ENCODE measurements around the gene IFRD2. TPM values are rescaled to one million over a fixed set of nuclear protein-coding genes. Genes with fewer than 3 reads are reported as not detected.

IFRD2 gene
- total RNA-seq, 1 experiment from 2014 or later = 89.5 TPM

GRCh38 chr3:50322386-50323091 lies 30.3 kb upstream of the IFRD2 start, which contains the start of gene HYAL2:
Gene HYAL2, minus strand, starts transcription at chr3:50322745. Its CDS starts 2,256 bp downstream, at chr3:50320489.
- Histone ChIP-seq H3K9me3 (no peaks in the 10 kb centered on the region), H3K4me1 (peaks cover 22% of the 10 kb centered on the region), H3K36me3 (ENCODE audit: control insufficient read depth, insufficient read depth, low read length) (peaks cover 4% of the 10 kb centered on the region), H3K27me3 (replicated peaks; ENCODE audit: control insufficient read depth, insufficient read depth, low read length) (no peaks in the 10 kb centered on the region), H3K4me3 (ENCODE audit: low read depth, low read length) (peak within 1 kb of the TSS; percentile 58)
- intact Hi-C loops (cut with micrococcal nuclease; ENCODE audit: unreplicated experiment) = no loop called here
- POLR2A ChIA-PET = interaction anchor here (1.4 kb wide), 1 partner anchor 23 kb away, joined by 12 read pairs; the partner anchor contains the start of genes HYAL3 and NAA80
- no TSS peak for BruUV-seq (replicated peaks)
- H3K27me3 Mint-ChIP-seq (ENCODE audit: insufficient read depth, unreplicated experiment) = no peaks in the 10 kb centered on the region
- no peaks in the 10 kb centered on the region for H3K9me3 Mint-ChIP-seq (ENCODE audit: unreplicated experiment)
- no peak for TF ChIP-seq CTCF (IDR thresholded peaks at IDR 0.05; ENCODE audit: insufficient read depth in 1 of 2, low read depth in 1 of 2, low read length in 1 of 2, severe bottlenecking in 1 of 2, unreplicated experiment in 1 of 2)
- CTCF ChIA-PET = interaction anchor here (1.4 to 2.3 kb wide), 2 partner anchors 14 to 15 kb away, joined by 11 to 27 read pairs; no protein-coding TSS in a partner anchor
- peak within 1 kb of the TSS; percentile 96 for H3K27ac Mint-ChIP-seq (ENCODE audit: unreplicated experiment)
- DNase-seq = no peak
- H3K4me3 Mint-ChIP-seq (ENCODE audit: unreplicated experiment) = peak within 1 kb of the TSS; percentile 81
- H3K36me3 Mint-ChIP-seq (ENCODE audit: insufficient read depth, unreplicated experiment) = peaks cover 40% of the 10 kb centered on the region
- H3K4me1 Mint-ChIP-seq (ENCODE audit: low read depth, unreplicated experiment) = no peaks in the 10 kb centered on the region

- Histone ChIP-seq H3K4me3 (ENCODE audit: low read depth, low read length) (peak overlapping the region; percentile 58), H3K36me3 (ENCODE audit: control insufficient read depth, insufficient read depth, low read length) (peaks cover 4% of the 10 kb centered on the region), H3K4me1 (peaks cover 27% of the 10 kb centered on the region), H3K27me3 (replicated peaks; ENCODE audit: control insufficient read depth, insufficient read depth, low read length) (no peaks in the 10 kb centered on the region), H3K9me3 (no peaks in the 10 kb centered on the region)
- intact Hi-C loops (cut with micrococcal nuclease; ENCODE audit: unreplicated experiment) = no loop called here
- POLR2A ChIA-PET = interaction anchor here (0.6 to 1.4 kb wide), 2 partner anchors 23 to 536 kb away, joined by 4 to 12 read pairs; partner anchors contain the start of genes HYAL3 and NAA80
- TF ChIP-seq CTCF (IDR thresholded peaks at IDR 0.05; ENCODE audit: insufficient read depth in 1 of 2, low read depth in 1 of 2, low read length in 1 of 2, severe bottlenecking in 1 of 2, unreplicated experiment in 1 of 2) = no peak
- Mint-ChIP-seq H3K36me3 (ENCODE audit: insufficient read depth, unreplicated experiment) (peaks cover 40% of the 10 kb centered on the region), H3K27me3 (ENCODE audit: insufficient read depth, unreplicated experiment) (no peaks in the 10 kb centered on the region), H3K27ac (ENCODE audit: unreplicated experiment) (peak overlapping the region; percentile 96), H3K4me1 (ENCODE audit: low read depth, unreplicated experiment) (peaks cover under 1% of the 10 kb centered on the region), H3K9me3 (ENCODE audit: unreplicated experiment) (no peaks in the 10 kb centered on the region), H3K4me3 (ENCODE audit: unreplicated experiment) (peak overlapping the region; percentile 81)
- CTCF ChIA-PET = interaction anchor here (1.0 to 1.4 kb wide), 2 partner anchors 15 to 23 kb away, joined by 8 to 27 read pairs; partner anchors contain the start of genes HYAL3 and NAA80
- BruUV-seq (replicated peaks) = TSS peak; percentile 62
- DNase-seq = no peak
Observed at GRCh38 chr3:50322115-50322385, 29.8 kb upstream of the IFRD2 start.

- Histone ChIP-seq H3K4me1 (peaks cover 33% of the 10 kb centered on the region), H3K36me3 (ENCODE audit: control insufficient read depth, insufficient read depth, low read length) (peaks cover 4% of the 10 kb centered on the region), H3K27me3 (replicated peaks; ENCODE audit: control insufficient read depth, insufficient read depth, low read length) (no peaks in the 10 kb centered on the region), H3K9me3 (no peaks in the 10 kb centered on the region), H3K4me3 (ENCODE audit: low read depth, low read length) (peak overlapping the region; percentile 58)
- H3K36me3 Mint-ChIP-seq (ENCODE audit: insufficient read depth, unreplicated experiment) = peaks cover 37% of the 10 kb centered on the region
- intact Hi-C loops (cut with micrococcal nuclease; ENCODE audit: unreplicated experiment) = loop anchor here (1.0 kb wide), 1 partner anchor 22 kb away; the partner anchor contains the start of genes HYAL3 and NAA80
- peaks cover 6% of the 10 kb centered on the region for H3K4me1 Mint-ChIP-seq (ENCODE audit: low read depth, unreplicated experiment)
- H3K27ac Mint-ChIP-seq (ENCODE audit: unreplicated experiment) = peak overlapping the region; percentile 96
- H3K27me3 Mint-ChIP-seq (ENCODE audit: insufficient read depth, unreplicated experiment) = no peaks in the 10 kb centered on the region
- BruUV-seq (replicated peaks) = no TSS peak
- TF ChIP-seq CTCF (IDR thresholded peaks at IDR 0.05; ENCODE audit: insufficient read depth in 1 of 2, low read depth in 1 of 2, low read length in 1 of 2, severe bottlenecking in 1 of 2, unreplicated experiment in 1 of 2) = peak; percentile 67 to 68
- POLR2A ChIA-PET = interaction anchor here (0.6 to 1.4 kb wide), 4 partner anchors 16 to 536 kb away, joined by 4 to 12 read pairs (median 8); partner anchors contain the start of genes HYAL3 and NAA80
- CTCF ChIA-PET = interaction anchor here (0.5 to 1.4 kb wide), 12 partner anchors 10 to 1720 kb away, joined by 3 to 27 read pairs (median 5); partner anchors contain the start of genes CYB561D2, GNAI2, HYAL3 and NAA80
- H3K9me3 Mint-ChIP-seq (ENCODE audit: unreplicated experiment) = no peaks in the 10 kb centered on the region
- DNase-seq = peak; percentile 92 to 94
- peak overlapping the region; percentile 81 for H3K4me3 Mint-ChIP-seq (ENCODE audit: unreplicated experiment)
Observed at GRCh38 chr3:50321336-50322114, 29.3 kb upstream of the IFRD2 start.

Measured in Caco-2 (cell line).